Measurements from ENCODE around the gene PHLDA1. TPM values are rescaled to one million over a fixed set of nuclear protein-coding genes. Genes with fewer than 3 reads are reported as not detected.

The PHLDA1 gene
- total and polyA plus RNA-seq, 7 experiments from 2014 or later = 0.20 to 25.1 (median 1.5) TPM

DNA sequence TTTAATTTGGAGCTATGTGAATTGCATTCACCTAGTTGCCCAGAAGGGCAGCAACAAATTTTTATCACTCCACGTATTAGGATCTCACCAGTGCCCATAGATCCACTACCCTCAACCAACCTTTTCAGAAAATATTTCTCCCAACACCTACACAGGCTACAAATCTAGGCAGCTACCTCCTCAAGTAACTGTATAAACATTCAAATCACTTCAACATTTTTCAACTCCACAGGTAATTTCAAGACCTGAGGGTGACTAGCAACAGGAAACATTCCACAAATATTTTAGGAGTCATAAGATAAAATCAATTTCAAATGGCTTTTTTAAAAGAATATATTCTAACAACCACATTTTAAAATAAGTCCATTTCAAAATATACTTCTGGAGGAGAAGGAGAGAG, 12.9 kb downstream of the PHLDA1 start:
- Mint-ChIP-seq H3K4me1 (peaks cover 6 to 50% (median 21%) of the 10 kb centered on the region in 7 donors), H3K9me3 (no peaks in the 10 kb centered on the region), H3K27me3 (peaks cover 0 to 3% (median 0%) of the 10 kb centered on the region in 5 donors), H3K27ac (peak overlapping the region in 3 of 9 donors; percentile 2 to 44 (median 41)), H3K4me3 (no peak overlapping the region), H3K36me3 (peaks cover 0 to 8% (median 0%) of the 10 kb centered on the region in 5 donors)
- Histone ChIP-seq H3K4me1 (ENCODE audit: control insufficient read depth in 2 of 2, insufficient read depth in 2 of 2, low read length in 2 of 2) (peaks cover 15 to 17% of the 10 kb centered on the region in 2 donors), H3K27me3 (ENCODE audit: control insufficient read depth in 2 of 2, insufficient read depth in 2 of 2, low read length in 2 of 2) (no peaks in the 10 kb centered on the region), H3K27ac (ENCODE audit: low read depth, low read length) (no peak overlapping the region), H3K9me3 (ENCODE audit: control insufficient read depth in 2 of 3, low read length in 3 of 3) (no peaks in the 10 kb centered on the region), H3K4me3 (ENCODE audit: low read length) (no peak overlapping the region), H3K36me3 (ENCODE audit: control insufficient read depth in 2 of 3, insufficient read depth in 3 of 3, low read length in 3 of 3) (no peaks in the 10 kb centered on the region)
- POLR2A ChIA-PET = no interaction called here
- ATAC-seq (no peak), DNase-seq (no peak)
- CTCF ChIA-PET = no interaction called here
- intact Hi-C loops (cut with micrococcal nuclease) = no loop called here

DNA sequence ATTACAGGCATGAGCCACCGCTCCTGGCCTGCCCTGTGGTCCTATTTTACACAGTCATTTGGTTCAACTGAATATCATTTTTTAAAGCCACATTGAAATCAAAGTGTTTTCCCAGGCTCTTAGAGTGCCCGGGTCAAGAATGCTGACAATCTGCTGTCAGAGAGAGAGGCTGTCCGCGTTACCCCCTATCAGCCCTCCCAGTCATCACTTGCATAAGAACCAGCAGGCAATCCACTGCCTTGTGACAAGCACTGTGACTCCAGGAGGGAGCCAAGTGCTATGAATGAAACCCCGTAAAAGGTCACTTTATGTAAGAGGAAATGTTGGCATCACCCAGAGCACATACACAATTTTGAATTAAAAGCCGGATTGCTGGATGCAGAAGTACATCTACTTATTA, 13.5 kb downstream of the PHLDA1 start:
- no peak for ATAC-seq
- POLR2A ChIA-PET = no interaction called here
- no peak overlapping the region for H3K27ac ChIP-seq (ENCODE audit: low read depth, low read length)
- intact Hi-C loops (cut with micrococcal nuclease) = no loop called here
- Mint-ChIP-seq H3K36me3 (peaks cover 0 to 8% (median 0%) of the 10 kb centered on the region in 5 donors), H3K4me1 (peaks cover 6 to 50% (median 21%) of the 10 kb centered on the region in 7 donors), H3K27me3 (peaks cover 0 to 3% (median 0%) of the 10 kb centered on the region in 5 donors), H3K9me3 (no peaks in the 10 kb centered on the region), H3K4me3 (no peak overlapping the region), H3K27ac (peak overlapping the region in 2 of 9 donors; percentile 2 to 44)
- CTCF ChIA-PET = no interaction called here
- H3K27me3 ChIP-seq (ENCODE audit: control insufficient read depth in 2 of 2, insufficient read depth in 2 of 2, low read length in 2 of 2) = no peaks in the 10 kb centered on the region
- no peak overlapping the region for H3K4me3 ChIP-seq (ENCODE audit: low read length)
- no peak for DNase-seq
- no peaks in the 10 kb centered on the region for H3K9me3 ChIP-seq (ENCODE audit: control insufficient read depth in 2 of 3, low read length in 3 of 3)
- H3K4me1 ChIP-seq (ENCODE audit: control insufficient read depth in 2 of 2, insufficient read depth in 2 of 2, low read length in 2 of 2) = peaks cover 15 to 17% of the 10 kb centered on the region in 2 donors
- no peaks in the 10 kb centered on the region for H3K36me3 ChIP-seq (ENCODE audit: control insufficient read depth in 2 of 3, insufficient read depth in 3 of 3, low read length in 3 of 3)

DNA sequence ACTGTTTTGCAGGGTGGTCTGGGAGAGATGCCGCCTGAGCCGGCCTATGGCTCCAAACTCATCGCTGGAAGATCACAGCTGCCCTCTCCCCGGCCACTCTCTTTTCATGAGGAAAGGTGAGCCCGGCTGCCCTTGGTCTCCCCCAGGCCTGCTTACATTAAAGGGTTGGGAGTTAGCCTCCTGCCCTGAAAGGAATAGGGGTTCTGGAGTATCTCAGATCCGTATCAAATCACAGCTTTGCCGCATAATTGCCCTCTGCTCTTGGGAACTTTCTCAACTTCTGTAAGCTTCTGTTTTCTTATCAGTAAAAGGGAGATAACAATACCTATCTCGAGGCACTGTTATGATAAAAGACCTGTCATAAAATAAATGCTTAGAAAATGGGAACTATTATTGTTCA, 17.6 kb downstream of the PHLDA1 start:
- CTCF ChIA-PET = no interaction called here
- Mint-ChIP-seq H3K27me3 (peaks cover 0 to 3% (median 0%) of the 10 kb centered on the region in 5 donors), H3K4me3 (no peak overlapping the region), H3K36me3 (peaks cover 0 to 3% (median 0%) of the 10 kb centered on the region in 5 donors), H3K9me3 (no peaks in the 10 kb centered on the region), H3K4me1 (peaks cover 0 to 21% (median 0%) of the 10 kb centered on the region in 7 donors), H3K27ac (no peak overlapping the region)
- no peaks in the 10 kb centered on the region for H3K9me3 ChIP-seq (ENCODE audit: control insufficient read depth in 2 of 3, low read length in 3 of 3)
- H3K36me3 ChIP-seq (ENCODE audit: control insufficient read depth in 2 of 3, insufficient read depth in 3 of 3, low read length in 3 of 3) = no peaks in the 10 kb centered on the region
- H3K27me3 ChIP-seq (ENCODE audit: control insufficient read depth in 2 of 2, insufficient read depth in 2 of 2, low read length in 2 of 2) = no peaks in the 10 kb centered on the region
- no peaks in the 10 kb centered on the region for H3K4me1 ChIP-seq (ENCODE audit: control insufficient read depth in 2 of 2, insufficient read depth in 2 of 2, low read length in 2 of 2)
- ATAC-seq (no peak), DNase-seq (no peak)
- H3K27ac ChIP-seq (ENCODE audit: low read depth, low read length) = no peak overlapping the region
- intact Hi-C loops (cut with micrococcal nuclease) = no loop called here
- H3K4me3 ChIP-seq (ENCODE audit: low read length) = no peak overlapping the region
- POLR2A ChIA-PET = no interaction called here

DNA sequence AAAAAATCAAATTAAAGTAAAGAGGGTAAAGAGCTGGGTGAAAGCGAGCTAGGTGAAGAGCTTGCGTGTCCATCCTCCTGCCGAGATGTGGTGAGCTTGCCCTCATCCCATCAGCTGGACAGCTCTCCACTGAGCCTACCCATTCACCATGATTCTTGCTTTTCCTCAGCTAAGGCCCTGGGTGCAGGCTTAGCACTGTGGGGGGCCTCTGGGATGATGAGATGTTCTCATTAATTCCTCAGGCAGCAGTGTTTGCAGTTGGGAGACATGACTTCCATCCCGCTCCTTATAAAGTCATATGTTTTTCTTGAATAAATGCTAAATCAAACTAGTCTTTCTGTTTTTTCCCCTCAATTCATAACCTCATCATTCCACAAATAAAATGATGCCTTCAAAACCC, 18.0 kb downstream of the PHLDA1 start:
- H3K27me3 Mint-ChIP-seq = peaks cover 0 to 3% (median 0%) of the 10 kb centered on the region in 5 donors
- H3K4me3 ChIP-seq (ENCODE audit: low read length) = no peak overlapping the region
- H3K9me3 ChIP-seq (ENCODE audit: control insufficient read depth in 2 of 3, low read length in 3 of 3) = no peaks in the 10 kb centered on the region
- CTCF ChIA-PET = no interaction called here
- H3K27ac ChIP-seq (ENCODE audit: low read depth, low read length) = no peak overlapping the region
- no peak overlapping the region for H3K27ac Mint-ChIP-seq
- intact Hi-C loops (cut with micrococcal nuclease) = no loop called here
- POLR2A ChIA-PET = no interaction called here
- no peak for ATAC-seq
- no peaks in the 10 kb centered on the region for H3K9me3 Mint-ChIP-seq
- peaks cover 0 to 18% (median 0%) of the 10 kb centered on the region in 7 donors for H3K4me1 Mint-ChIP-seq
- no peaks in the 10 kb centered on the region for H3K27me3 ChIP-seq (ENCODE audit: control insufficient read depth in 2 of 2, insufficient read depth in 2 of 2, low read length in 2 of 2)
- no peak for DNase-seq
- no peaks in the 10 kb centered on the region for H3K36me3 ChIP-seq (ENCODE audit: control insufficient read depth in 2 of 3, insufficient read depth in 3 of 3, low read length in 3 of 3)
- H3K4me3 Mint-ChIP-seq = no peak overlapping the region
- H3K36me3 Mint-ChIP-seq = peaks cover 0 to 3% (median 0%) of the 10 kb centered on the region in 5 donors
- H3K4me1 ChIP-seq (ENCODE audit: control insufficient read depth in 2 of 2, insufficient read depth in 2 of 2, low read length in 2 of 2) = no peaks in the 10 kb centered on the region

GRCh38 chr12:76012644-76013043, 18.9 kb downstream of the PHLDA1 start:
- H3K27me3 ChIP-seq (ENCODE audit: control insufficient read depth in 2 of 2, insufficient read depth in 2 of 2, low read length in 2 of 2) = no peaks in the 10 kb centered on the region
- ATAC-seq (no peak), DNase-seq (no peak)
- Mint-ChIP-seq H3K27me3 (peaks cover 0 to 3% (median 0%) of the 10 kb centered on the region in 5 donors), H3K36me3 (peaks cover 0 to 3% (median 0%) of the 10 kb centered on the region in 5 donors), H3K9me3 (no peaks in the 10 kb centered on the region), H3K27ac (no peak overlapping the region), H3K4me1 (peaks cover 0 to 14% (median 0%) of the 10 kb centered on the region in 7 donors), H3K4me3 (no peak overlapping the region)
- H3K4me3 ChIP-seq (ENCODE audit: low read length) = no peak overlapping the region
- ChIA-PET CTCF (no interaction called here), POLR2A (no interaction called here)
- no peak overlapping the region for H3K27ac ChIP-seq (ENCODE audit: low read depth, low read length)
- no peaks in the 10 kb centered on the region for H3K4me1 ChIP-seq (ENCODE audit: control insufficient read depth in 2 of 2, insufficient read depth in 2 of 2, low read length in 2 of 2)
- no peaks in the 10 kb centered on the region for H3K36me3 ChIP-seq (ENCODE audit: control insufficient read depth in 2 of 3, insufficient read depth in 3 of 3, low read length in 3 of 3)
- intact Hi-C loops (cut with micrococcal nuclease) = no loop called here
- H3K9me3 ChIP-seq (ENCODE audit: control insufficient read depth in 2 of 3, low read length in 3 of 3) = no peaks in the 10 kb centered on the region

DNA sequence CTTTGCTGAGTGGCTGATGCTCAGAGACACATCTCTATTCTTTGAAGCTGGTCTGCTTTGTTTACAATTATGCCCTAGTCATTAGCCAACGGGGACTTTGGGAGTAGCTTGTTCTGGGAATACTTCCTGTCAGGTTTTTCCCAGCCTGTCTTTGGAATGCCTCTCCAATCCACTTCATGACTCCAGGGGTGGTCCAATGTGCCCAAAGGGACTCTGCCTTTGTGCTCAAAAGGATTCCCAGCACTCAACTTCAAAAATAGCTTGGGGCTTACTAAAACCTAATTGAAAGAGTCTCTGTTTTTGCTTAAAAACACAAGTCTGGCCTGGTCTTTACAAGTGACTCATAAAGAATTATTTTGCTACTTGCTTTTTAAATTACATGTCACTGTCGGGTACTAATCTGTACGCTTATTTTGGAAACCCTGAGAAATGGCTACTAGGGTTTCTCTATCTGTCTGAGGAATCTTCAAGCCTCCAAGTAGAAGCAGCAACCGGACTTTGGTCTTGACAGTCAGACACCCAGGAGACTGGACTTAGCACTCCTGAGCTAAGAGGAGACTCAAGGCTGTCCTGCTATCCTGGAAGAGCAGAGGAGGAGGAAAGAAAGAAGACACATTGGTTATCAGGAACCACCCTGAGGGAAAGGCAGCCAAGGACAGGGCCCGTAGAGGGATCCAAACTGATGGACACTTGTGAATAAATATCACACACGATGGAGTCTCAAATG, 20.7 kb downstream of the PHLDA1 start:
- Histone ChIP-seq H3K9me3 (ENCODE audit: control insufficient read depth in 2 of 3, low read length in 3 of 3) (no peaks in the 10 kb centered on the region), H3K4me3 (ENCODE audit: low read length) (no peak overlapping the region), H3K27ac (ENCODE audit: low read depth, low read length) (no peak overlapping the region), H3K27me3 (ENCODE audit: control insufficient read depth in 2 of 2, insufficient read depth in 2 of 2, low read length in 2 of 2) (no peaks in the 10 kb centered on the region), H3K36me3 (ENCODE audit: control insufficient read depth in 2 of 3, insufficient read depth in 3 of 3, low read length in 3 of 3) (no peaks in the 10 kb centered on the region), H3K4me1 (ENCODE audit: control insufficient read depth in 2 of 2, insufficient read depth in 2 of 2, low read length in 2 of 2) (no peaks in the 10 kb centered on the region)
- H3K9me3 Mint-ChIP-seq = no peaks in the 10 kb centered on the region
- peaks cover 0 to 3% (median 0%) of the 10 kb centered on the region in 5 donors for H3K27me3 Mint-ChIP-seq
- intact Hi-C loops (cut with micrococcal nuclease) = no loop called here
- H3K4me3 Mint-ChIP-seq = no peak overlapping the region
- DNase-seq (no peak), ATAC-seq (no peak)
- ChIA-PET CTCF (no interaction called here), POLR2A (no interaction called here)
- H3K4me1 Mint-ChIP-seq = peaks cover 0 to 9% (median 0%) of the 10 kb centered on the region in 7 donors
- H3K36me3 Mint-ChIP-seq = peaks cover 0 to 3% (median 0%) of the 10 kb centered on the region in 5 donors
- H3K27ac Mint-ChIP-seq = no peak overlapping the region

DNA sequence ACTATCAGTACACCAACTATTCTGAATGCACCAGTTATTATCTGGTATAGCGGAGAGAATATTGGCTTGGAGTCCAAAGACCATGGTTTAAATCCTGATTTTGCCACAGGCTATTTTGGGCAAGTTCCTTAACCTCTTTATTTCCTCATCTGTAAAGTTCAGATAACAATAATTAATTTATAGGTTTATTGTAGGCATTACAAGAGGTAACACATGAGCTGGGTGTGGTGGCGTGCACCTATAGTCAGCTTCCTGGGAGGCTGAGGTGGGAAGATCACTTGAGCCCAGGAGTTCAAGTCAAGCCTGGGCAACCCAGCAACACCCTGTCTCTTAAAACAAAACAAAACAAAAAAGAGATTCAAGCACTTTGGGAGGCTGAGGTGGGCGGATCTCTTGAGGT, 23.1 kb downstream of the PHLDA1 start:
- ATAC-seq = no peak
- peaks cover 0 to 10% (median 3%) of the 10 kb centered on the region in 11 donors for H3K9me3 Mint-ChIP-seq
- DNase-seq = no peak
- H3K36me3 ChIP-seq (ENCODE audit: control insufficient read depth in 2 of 3, insufficient read depth in 3 of 3, low read length in 3 of 3) = no peaks in the 10 kb centered on the region
- no peaks in the 10 kb centered on the region for H3K9me3 ChIP-seq (ENCODE audit: control insufficient read depth in 2 of 3, low read length in 3 of 3)
- no peaks in the 10 kb centered on the region for H3K27me3 ChIP-seq (ENCODE audit: control insufficient read depth in 2 of 2, insufficient read depth in 2 of 2, low read length in 2 of 2)
- H3K4me1 Mint-ChIP-seq = no peaks in the 10 kb centered on the region
- H3K4me3 Mint-ChIP-seq = no peak overlapping the region
- no peak overlapping the region for H3K4me3 ChIP-seq (ENCODE audit: low read length)
- POLR2A ChIA-PET = no interaction called here
- peak overlapping the region in 1 of 9 donors; percentile 39 for H3K27ac Mint-ChIP-seq
- no peaks in the 10 kb centered on the region for H3K27me3 Mint-ChIP-seq
- peaks cover 0 to 14% (median 0%) of the 10 kb centered on the region in 5 donors for H3K36me3 Mint-ChIP-seq
- CTCF ChIA-PET = no interaction called here
- intact Hi-C loops (cut with micrococcal nuclease) = no loop called here
- no peak overlapping the region for H3K27ac ChIP-seq (ENCODE audit: low read depth, low read length)
- no peaks in the 10 kb centered on the region for H3K4me1 ChIP-seq (ENCODE audit: control insufficient read depth in 2 of 2, insufficient read depth in 2 of 2, low read length in 2 of 2)
